ENCODE measurements around the gene TJAP1.
"Not testable (repeated sequence)": the region's sequence is repeated elsewhere in the genome, so short reads cannot be mapped to it uniquely, and the experiment has no call there.

The TJAP1 gene

GRCh38 chr6:43454290-43454695, 23.1 kb upstream of the TJAP1 start:
- no peak for DNase-seq

GRCh38 chr6:43454696-43455530, 22.5 kb upstream of the TJAP1 start:
- DNase-seq = peak; percentile 67

- no peak for DNase-seq
Measured at GRCh38 chr6:43455531-43456428, 21.6 kb upstream of the TJAP1 start, which contains the start of gene DLK2. TSS of gene DLK2 (minus strand) at chr6:43455548. CDS start at chr6:43454825, 723 bp downstream.

- no peak for DNase-seq
Measured at GRCh38 chr6:43457643-43458042, 19.7 kb upstream of the TJAP1 start.

- not testable (repeated sequence) for DNase-seq
Measured at GRCh38 chr6:43458154-43458553, 19.2 kb upstream of the TJAP1 start.

- no peak for DNase-seq
Measured at GRCh38 chr6:43459535-43459934, 17.8 kb upstream of the TJAP1 start.

GRCh38 chr6:43460032-43460431, 17.3 kb upstream of the TJAP1 start:
- no peak for DNase-seq

GRCh38 chr6:43461936-43462335, 15.4 kb upstream of the TJAP1 start:
- no peak for DNase-seq

- no peak for DNase-seq
Measured at GRCh38 chr6:43464337-43464736, 13.0 kb upstream of the TJAP1 start.

GRCh38 chr6:43465948-43466347, 11.4 kb upstream of the TJAP1 start:
- no peak for DNase-seq

- DNase-seq = not testable (repeated sequence)
Measured at GRCh38 chr6:43467265-43467664, 10.1 kb upstream of the TJAP1 start.

- DNase-seq = no peak
Measured at GRCh38 chr6:43467752-43468151, 9.6 kb upstream of the TJAP1 start.

GRCh38 chr6:43468240-43468639, 9.1 kb upstream of the TJAP1 start:
- DNase-seq = no peak

- DNase-seq = no peak
Measured at GRCh38 chr6:43468748-43469681, 8.4 kb upstream of the TJAP1 start.

GRCh38 chr6:43469947-43470346, 7.4 kb upstream of the TJAP1 start:
- DNase-seq = no peak

- no peak for DNase-seq
Measured at GRCh38 chr6:43471399-43471798, 6.0 kb upstream of the TJAP1 start.

- no peak for DNase-seq
Measured at GRCh38 chr6:43472515-43472914, 4.9 kb upstream of the TJAP1 start.

GRCh38 chr6:43475516-43475915, 1.9 kb upstream of the TJAP1 start:
- no peak for DNase-seq

- no peak for DNase-seq
Measured at GRCh38 chr6:43476746-43477145, 624 bp upstream of the TJAP1 start.

GRCh38 chr6:43478008-43478372, 620 bp downstream of the TJAP1 start:
- DNase-seq = no peak

- DNase-seq = peak; percentile 14
Measured at GRCh38 chr6:43481075-43481474, 3.7 kb downstream of the TJAP1 start.

GRCh38 chr6:43481591-43482236, 4.3 kb downstream of the TJAP1 start:
- no peak for DNase-seq

All from fibroblast of skin of right biceps (primary cell).